ENCODE results near the gene TMEM129.

- TF ChIP-seq, protein P1, sequence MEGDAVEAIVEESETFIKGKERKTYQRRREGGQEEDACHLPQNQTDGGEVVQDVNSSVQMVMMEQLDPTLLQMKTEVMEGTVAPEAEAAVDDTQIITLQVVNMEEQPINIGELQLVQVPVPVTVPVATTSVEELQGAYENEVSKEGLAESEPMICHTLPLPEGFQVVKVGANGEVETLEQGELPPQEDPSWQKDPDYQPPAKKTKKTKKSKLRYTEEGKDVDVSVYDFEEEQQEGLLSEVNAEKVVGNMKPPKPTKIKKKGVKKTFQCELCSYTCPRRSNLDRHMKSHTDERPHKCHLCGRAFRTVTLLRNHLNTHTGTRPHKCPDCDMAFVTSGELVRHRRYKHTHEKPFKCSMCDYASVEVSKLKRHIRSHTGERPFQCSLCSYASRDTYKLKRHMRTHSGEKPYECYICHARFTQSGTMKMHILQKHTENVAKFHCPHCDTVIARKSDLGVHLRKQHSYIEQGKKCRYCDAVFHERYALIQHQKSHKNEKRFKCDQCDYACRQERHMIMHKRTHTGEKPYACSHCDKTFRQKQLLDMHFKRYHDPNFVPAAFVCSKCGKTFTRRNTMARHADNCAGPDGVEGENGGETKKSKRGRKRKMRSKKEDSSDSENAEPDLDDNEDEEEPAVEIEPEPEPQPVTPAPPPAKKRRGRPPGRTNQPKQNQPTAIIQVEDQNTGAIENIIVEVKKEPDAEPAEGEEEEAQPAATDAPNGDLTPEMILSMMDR (IDR thresholded peaks at IDR 0.05; ENCODE audit: low read length) = no peak
- no peak for TF ChIP-seq EZH2 (IDR thresholded peaks at IDR 0.05; ENCODE audit: borderline replicate concordance, low read length)
These were observed 28.7 kb upstream of the TMEM129 start for GRCh38 chr4:1749826-1750225.

Measured in OCI-LY1 (cell line).